GM12874 (cell line): Measurements from ENCODE around the gene GOLGA6D.

ENCODE experiments used
- TF ChIP-seq, protein P1 (sequence below): IDR thresholded peaks from 2 replicates; pipeline ENCODE4 v1.5.1; 2011; ENCODE audit warnings: low read depth, mild to moderate bottlenecking, control low read depth, low read length, moderate library complexity; ENCODE audit not compliant: insufficient read depth

Gene GOLGA6D

DNA sequence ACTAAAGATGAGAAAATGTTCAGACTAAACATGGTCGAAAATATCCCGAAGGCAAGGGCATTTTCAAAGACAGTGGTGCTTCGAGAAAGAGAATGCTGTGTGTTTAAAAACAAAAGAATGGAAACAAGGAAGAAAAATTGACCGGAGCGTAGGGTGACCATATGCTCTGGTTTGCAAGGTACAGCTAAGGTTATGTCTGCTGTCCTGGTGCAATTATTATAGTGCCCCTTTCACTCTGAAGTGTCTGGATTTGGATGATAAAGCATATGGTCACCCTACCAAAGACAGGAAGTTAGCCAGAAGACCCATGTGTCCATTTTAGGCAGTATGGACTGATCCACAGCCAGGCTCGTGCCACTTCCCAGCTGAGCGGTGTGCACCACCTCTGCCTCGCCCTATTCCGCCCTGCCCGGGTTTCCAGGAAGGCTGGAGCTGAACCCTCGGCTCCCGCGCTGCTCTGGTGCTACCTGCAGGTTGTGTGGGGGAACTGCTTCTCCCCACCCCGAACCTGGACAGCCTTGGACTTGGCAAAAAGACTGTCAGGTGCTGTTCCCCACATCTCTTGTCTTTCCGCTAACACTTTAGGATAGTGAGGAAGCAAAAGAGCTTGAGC, 25.2 kb downstream of the GOLGA6D start:
- TF ChIP-seq, protein P1, sequence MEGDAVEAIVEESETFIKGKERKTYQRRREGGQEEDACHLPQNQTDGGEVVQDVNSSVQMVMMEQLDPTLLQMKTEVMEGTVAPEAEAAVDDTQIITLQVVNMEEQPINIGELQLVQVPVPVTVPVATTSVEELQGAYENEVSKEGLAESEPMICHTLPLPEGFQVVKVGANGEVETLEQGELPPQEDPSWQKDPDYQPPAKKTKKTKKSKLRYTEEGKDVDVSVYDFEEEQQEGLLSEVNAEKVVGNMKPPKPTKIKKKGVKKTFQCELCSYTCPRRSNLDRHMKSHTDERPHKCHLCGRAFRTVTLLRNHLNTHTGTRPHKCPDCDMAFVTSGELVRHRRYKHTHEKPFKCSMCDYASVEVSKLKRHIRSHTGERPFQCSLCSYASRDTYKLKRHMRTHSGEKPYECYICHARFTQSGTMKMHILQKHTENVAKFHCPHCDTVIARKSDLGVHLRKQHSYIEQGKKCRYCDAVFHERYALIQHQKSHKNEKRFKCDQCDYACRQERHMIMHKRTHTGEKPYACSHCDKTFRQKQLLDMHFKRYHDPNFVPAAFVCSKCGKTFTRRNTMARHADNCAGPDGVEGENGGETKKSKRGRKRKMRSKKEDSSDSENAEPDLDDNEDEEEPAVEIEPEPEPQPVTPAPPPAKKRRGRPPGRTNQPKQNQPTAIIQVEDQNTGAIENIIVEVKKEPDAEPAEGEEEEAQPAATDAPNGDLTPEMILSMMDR: peak; percentile 73

DNA sequence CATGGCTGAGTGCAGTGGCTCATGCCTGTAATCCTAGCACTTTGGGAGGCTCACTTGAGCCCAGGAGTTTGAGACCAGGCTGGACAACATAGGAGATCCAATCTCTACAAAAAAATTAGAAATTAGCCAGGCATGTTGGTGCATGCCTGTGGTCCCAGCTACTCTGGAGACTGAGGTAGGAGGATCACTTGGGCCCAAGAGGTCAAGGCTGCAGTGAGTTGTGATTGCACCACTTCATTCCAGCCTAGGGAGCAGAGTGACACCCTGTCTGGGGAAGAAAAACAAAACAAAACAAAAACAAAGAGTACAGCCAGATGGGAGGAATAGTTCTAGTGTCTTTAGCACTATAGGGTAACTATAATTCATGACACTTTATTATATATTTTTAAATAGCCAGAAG, 27.1 kb downstream of the GOLGA6D start:
- TF ChIP-seq, protein P1: no peak

DNA sequence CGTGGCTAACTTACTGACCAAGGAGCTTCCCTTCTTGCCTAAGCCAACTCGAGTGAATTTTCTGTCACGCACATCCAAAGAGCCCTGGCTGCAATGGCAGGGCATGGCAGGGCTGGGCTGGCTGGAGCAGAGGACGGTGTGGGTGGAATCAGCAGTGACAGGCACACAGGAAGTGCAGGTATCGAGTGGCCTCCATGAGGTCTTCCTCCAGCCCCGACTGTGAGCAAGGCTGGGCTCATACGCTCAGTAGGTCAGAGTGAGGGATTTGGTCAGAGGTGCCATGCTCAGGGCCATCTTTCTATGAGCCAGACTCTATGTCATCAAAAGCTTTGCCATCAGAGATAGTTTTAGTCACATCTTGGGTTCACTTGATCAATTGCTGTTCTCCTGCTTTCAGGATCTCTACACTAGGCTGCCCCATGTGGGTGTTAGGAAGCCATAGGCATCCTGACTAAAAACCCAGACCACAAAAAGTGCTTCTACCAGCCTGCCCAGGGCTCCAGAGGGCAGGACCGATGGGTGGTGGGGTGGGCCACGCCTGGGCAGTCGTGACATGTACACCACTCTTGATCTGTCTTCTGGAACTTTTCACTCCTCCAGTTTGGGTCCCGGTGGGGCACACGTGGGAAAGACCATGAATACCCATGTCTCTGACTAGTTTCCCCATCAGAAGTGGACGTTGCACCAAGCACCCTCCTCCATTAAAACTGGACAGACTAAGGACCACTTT, 30.6 kb downstream of the GOLGA6D start:
- TF ChIP-seq, protein P1: no peak

DNA sequence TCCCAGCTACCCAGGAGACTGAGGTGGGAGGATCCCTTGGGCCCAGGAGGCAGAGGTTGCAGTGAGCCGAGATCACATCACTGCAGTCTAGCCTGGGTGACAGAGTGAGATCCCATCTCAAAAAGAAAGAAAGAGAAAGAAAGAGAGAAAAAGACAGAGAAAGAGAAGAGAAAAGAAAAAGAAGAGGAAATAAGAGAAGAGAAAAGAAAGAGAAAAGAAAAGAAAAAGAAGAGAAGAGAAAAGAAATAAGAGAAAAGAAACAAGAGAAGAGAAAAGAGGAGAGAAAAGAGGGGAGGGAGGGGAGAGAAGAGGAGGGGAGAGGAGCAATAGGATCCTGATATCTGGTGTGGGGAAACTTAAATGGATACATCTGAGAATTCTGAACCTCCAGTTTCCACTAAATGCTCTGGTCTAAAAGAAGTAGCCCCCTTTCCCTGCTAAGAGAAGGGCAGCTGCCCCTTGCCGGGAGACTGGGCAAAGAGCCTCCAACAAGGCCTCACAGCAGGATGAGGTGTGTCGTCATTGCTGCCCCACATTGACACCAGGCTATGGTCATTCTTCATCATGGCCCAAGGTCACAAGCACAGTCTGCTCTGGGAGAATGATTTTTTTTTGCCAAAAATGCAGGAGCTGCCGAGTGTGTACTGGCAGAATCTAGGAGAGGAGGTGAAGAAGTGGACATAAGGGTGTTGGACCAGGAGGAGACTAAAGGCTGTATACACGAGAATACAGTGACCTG, 32.1 kb downstream of the GOLGA6D start:
- TF ChIP-seq, protein P1: no peak

DNA sequence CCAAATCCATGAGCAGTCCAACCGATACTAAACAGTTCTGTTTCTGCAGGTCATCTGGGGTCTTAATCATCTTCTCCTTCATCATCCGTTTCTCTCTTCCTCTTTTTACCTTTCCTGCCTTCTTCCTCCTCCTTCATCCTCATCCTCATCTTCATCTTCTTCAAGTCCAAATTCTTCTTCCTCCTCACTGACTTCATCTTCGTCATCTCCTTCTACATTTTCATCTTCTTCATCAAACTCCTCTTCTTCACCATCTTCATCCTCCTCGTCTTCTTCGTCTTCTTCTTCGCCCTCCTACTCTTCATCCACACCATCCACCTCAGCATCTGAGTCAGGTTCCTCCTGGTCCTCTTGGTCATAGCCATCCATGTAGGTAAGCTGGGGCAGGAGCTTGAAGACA, 39.1 kb downstream of the GOLGA6D start:
- TF ChIP-seq, protein P1: no peak

DNA sequence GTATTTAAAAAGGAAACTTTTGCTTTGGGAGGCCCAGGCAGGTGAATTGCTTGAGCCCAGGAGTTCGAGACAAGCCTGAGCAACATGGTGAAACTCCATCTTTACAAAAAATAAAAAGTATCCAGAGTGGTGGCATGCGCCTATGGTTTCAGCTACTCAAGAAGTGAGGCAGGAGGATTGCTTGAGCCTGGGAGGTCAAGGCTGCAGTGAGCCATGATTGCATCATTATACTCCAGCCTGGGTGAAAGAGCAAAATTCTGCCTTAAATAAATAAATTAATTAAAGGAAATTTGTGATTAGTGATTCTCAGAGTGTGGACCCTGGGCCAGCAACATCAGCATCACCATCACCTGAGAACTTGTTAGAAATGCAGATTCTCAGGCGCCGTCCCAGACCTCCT, 43.3 kb downstream of the GOLGA6D start:
- TF ChIP-seq, protein P1: no peak

DNA sequence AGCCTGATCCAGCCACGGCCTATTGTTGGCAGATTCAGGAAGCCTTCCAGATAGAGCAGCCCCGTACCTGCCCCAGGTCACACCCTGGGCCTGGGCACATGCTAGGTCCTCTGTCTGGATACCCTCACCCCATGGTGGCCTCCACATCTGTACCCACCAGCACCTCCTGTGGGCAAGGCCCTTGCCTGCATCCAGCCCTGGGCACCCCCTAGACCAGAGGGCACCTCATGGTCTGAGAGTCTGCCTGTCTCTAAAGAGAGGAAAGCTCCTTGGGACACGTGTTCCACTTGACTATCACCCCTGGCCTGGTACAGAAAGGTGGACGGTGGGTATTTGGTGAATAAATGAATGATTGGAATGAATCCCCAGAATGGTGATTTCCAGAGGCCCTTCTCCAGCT, 44.4 kb downstream of the GOLGA6D start:
- TF ChIP-seq, protein P1: no peak
